IMR-90 (cell line): ENCODE results near the gene MYOZ3. TPM values are rescaled to one million over a fixed set of nuclear protein-coding genes. Genes with fewer than 3 reads are reported as not detected.

Experiments
- ATAC-seq: fragments of 200-7000 bp; cut with Tn5 transposase; 2 replicates; pipeline ENCODE4 v1.9.1; 2020; ENCODE audit warnings: low read depth, mild to moderate bottlenecking, moderate library complexity
- BruUV-seq: library from RNA; stranded (reverse); fragments of 400-500 nt; replicated peaks from 2 replicates; lab custom pipeline; 2021; lab: Mats Ljungman, UMichigan
- CTCF ChIA-PET: fragments of 300-600 bp; formaldehyde crosslinking; extraction: SDS; loops from one replicate; lab custom pipeline; 2021; ENCODE audit warnings: antibody characterized with exemption; lab: Yijun Ruan, JAX
- POLR2A ChIA-PET: fragments of 300-600 bp; sonication (Branson Sonifier 250); formaldehyde crosslinking; loops from one replicate; lab custom pipeline; 2022; ENCODE audit warnings: antibody characterized with exemption; ENCODE audit not compliant: unreplicated experiment; lab: Charles Lee
- DNase-seq: peaks from one replicate; pipeline ENCODE4 v3.0.0; 2013
- H2AFZ ChIP-seq: replicated peaks from 2 replicates; pipeline ENCODE3; 2013; ENCODE audit warnings: low read length, mild to moderate bottlenecking; ENCODE audit not compliant: poor library complexity
- H2AK5ac ChIP-seq: 2 replicates; pipeline ENCODE4 v1.6.1; 2013; ENCODE audit warnings: low read depth, low read length, inconsistent platforms
- H2AK9ac ChIP-seq: replicated peaks from 2 replicates; pipeline ENCODE3; 2013; ENCODE audit warnings: mild to moderate bottlenecking, low read depth, low read length, moderate library complexity; ENCODE audit not compliant: poor library complexity
- H2BK120ac ChIP-seq: 2 replicates; pipeline ENCODE4 v1.6.1; 2013; ENCODE audit warnings: low read depth, low read length, inconsistent platforms
- H2BK15ac ChIP-seq: 3 replicates; pipeline ENCODE4 v1.6.1; 2013; ENCODE audit warnings: low read depth, low read length, inconsistent platforms
- H2BK20ac ChIP-seq: 2 replicates; pipeline ENCODE4 v1.6.1; 2013; ENCODE audit warnings: low read depth, mild to moderate bottlenecking, inconsistent platforms, low read length, moderate library complexity
- H2BK5ac ChIP-seq: 2 replicates; pipeline ENCODE4 v1.6.1; 2013; ENCODE audit warnings: mild to moderate bottlenecking, low read depth, low read length, inconsistent platforms; ENCODE audit not compliant: poor library complexity, severe bottlenecking
- H3K14ac ChIP-seq: replicated peaks from 2 replicates; pipeline ENCODE4 v1.6.1; 2013; ENCODE audit warnings: low read depth, low read length, inconsistent platforms
- H3K18ac ChIP-seq: 2 replicates; pipeline ENCODE4 v1.6.1; 2013; ENCODE audit warnings: low read depth, low read length, control low read depth
- H3K23ac ChIP-seq: 2 replicates; pipeline ENCODE4 v1.6.1; 2013; ENCODE audit warnings: low read depth, low read length, inconsistent platforms
- H3K27ac ChIP-seq: 2 replicates; pipeline ENCODE4 v1.5.1; 2013; ENCODE audit warnings: mild to moderate bottlenecking, control low read depth, low read length; ENCODE audit not compliant: insufficient read depth
- H3K27me3 ChIP-seq: 2 replicates; pipeline ENCODE4 v1.6.1; 2013; ENCODE audit warnings: low read length; ENCODE audit not compliant: control insufficient read depth, insufficient read depth
- H3K36me3 ChIP-seq: 2 replicates; pipeline ENCODE4 v1.6.1; 2013; ENCODE audit warnings: low read length, mixed read lengths; ENCODE audit not compliant: control insufficient read depth, insufficient read depth
- H3K4ac ChIP-seq: 2 replicates; pipeline ENCODE4 v1.6.1; 2013; ENCODE audit warnings: low read depth, low read length, inconsistent platforms
- H3K4me1 ChIP-seq: 2 replicates; pipeline ENCODE4 v1.6.1; 2013; ENCODE audit warnings: low read length, mixed read lengths; ENCODE audit not compliant: control insufficient read depth, insufficient read depth
- H3K4me2 ChIP-seq: 2 replicates; pipeline ENCODE4 v1.6.1; 2013; ENCODE audit warnings: low read depth, mild to moderate bottlenecking, control low read depth, low read length, moderate library complexity
- H3K4me3 ChIP-seq: 2 replicates; pipeline ENCODE4 v1.5.1; 2013; ENCODE audit warnings: low read depth, mild to moderate bottlenecking, control low read depth, low read length, moderate library complexity; ENCODE audit not compliant: insufficient read depth
- H3K56ac ChIP-seq: 2 replicates; pipeline ENCODE4 v1.6.1; 2013; ENCODE audit warnings: low read length, inconsistent platforms; ENCODE audit not compliant: insufficient read depth; ENCODE audit errors: extremely low read depth
- H3K79me1 ChIP-seq, 2 experiments: 2 replicates each; pipeline ENCODE4 v1.6.1; 2013; ENCODE audit warnings: low read length in 2 of 2, inconsistent platforms in 1 of 2, low read depth in 1 of 2
- H3K9ac ChIP-seq: 2 replicates; pipeline ENCODE4 v1.6.1; 2013; ENCODE audit warnings: low read depth, low read length, control low read depth
- H3K9me1 ChIP-seq: 2 replicates; pipeline ENCODE4 v1.6.1; 2013; ENCODE audit warnings: low read length, inconsistent platforms; ENCODE audit not compliant: insufficient read depth
- H3K9me3 ChIP-seq: 2 replicates; pipeline ENCODE4 v1.6.1; 2013; ENCODE audit warnings: low read length; ENCODE audit not compliant: control insufficient read depth, insufficient read depth
- H4K20me1 ChIP-seq: 2 replicates; pipeline ENCODE4 v1.6.1; 2013; ENCODE audit warnings: low read length, inconsistent platforms; ENCODE audit not compliant: insufficient read depth
- H4K5ac ChIP-seq: 2 replicates; pipeline ENCODE4 v1.6.1; 2013; ENCODE audit warnings: mild to moderate bottlenecking, low read depth, low read length, control low read depth
- H4K8ac ChIP-seq, 2 experiments: 2 replicates each; pipeline ENCODE4 v1.6.1; 2013; ENCODE audit warnings: low read depth in 2 of 2, low read length in 2 of 2, control low read depth in 1 of 2, inconsistent platforms in 1 of 2
- H4K91ac ChIP-seq: 2 replicates; pipeline ENCODE4 v1.6.1; 2013; ENCODE audit warnings: low read depth, low read length, inconsistent platforms; ENCODE audit not compliant: insufficient read depth
- BHLHE40 ChIP-seq: fragments of 150-350 bp; IDR thresholded peaks from 2 replicates; pipeline ENCODE4 v1.6.1; 2016; ENCODE audit warnings: mild to moderate bottlenecking, low read depth, low read length
- CEBPB ChIP-seq: IDR thresholded peaks from 2 replicates; pipeline ENCODE4 v1.6.1; 2012; ENCODE audit warnings: low read depth, low read length, improper control_type of control experiment
- CHD1 ChIP-seq: IDR thresholded peaks from 2 replicates; pipeline ENCODE4 v1.6.1; 2012; ENCODE audit warnings: low read depth, low read length, improper control_type of control experiment
- CTCF ChIP-seq: conservative IDR thresholded peaks from 2 replicates; pipeline ENCODE4 v1.5.1; 2012; ENCODE audit warnings: mild to moderate bottlenecking, low read depth, low read length, improper control_type of control experiment
- ELK1 ChIP-seq: fragments of 150-350 bp; IDR thresholded peaks from 2 replicates; pipeline ENCODE4 v1.6.1; 2016; ENCODE audit warnings: low read depth, mild to moderate bottlenecking, low read length, moderate library complexity, borderline replicate concordance
- FOS ChIP-seq: fragments of 150-350 bp; IDR thresholded peaks from 2 replicates; pipeline ENCODE4 v1.6.1; 2016; ENCODE audit warnings: low read depth, low read length
- MAFK ChIP-seq: IDR thresholded peaks from 2 replicates; pipeline ENCODE4 v1.6.1; 2012; ENCODE audit warnings: low read depth, low read length, improper control_type of control experiment
- MAZ ChIP-seq: IDR thresholded peaks from 2 replicates; pipeline ENCODE4 v1.6.1; 2012; ENCODE audit warnings: low read depth, mild to moderate bottlenecking, low read length, improper control_type of control experiment, moderate library complexity, borderline replicate concordance
- MXI1 ChIP-seq: IDR thresholded peaks from 2 replicates; pipeline ENCODE4 v1.6.1; 2012; ENCODE audit warnings: low read depth, mild to moderate bottlenecking, low read length, moderate library complexity, borderline replicate concordance
- NFE2L2 ChIP-seq: fragments of 150-350 bp; IDR thresholded peaks from 2 replicates; pipeline ENCODE4 v1.6.1; 2016; ENCODE audit warnings: low read depth, mild to moderate bottlenecking, low read length
- POLR2A ChIP-seq: IDR thresholded peaks from 2 replicates; pipeline ENCODE4 v1.6.1; 2012; ENCODE audit warnings: mild to moderate bottlenecking, low read depth, low read length
- RAD21 ChIP-seq: IDR thresholded peaks from 2 replicates; pipeline ENCODE4 v1.6.1; 2012; ENCODE audit warnings: low read length, improper control_type of control experiment
- RCOR1 ChIP-seq: IDR thresholded peaks from 2 replicates; pipeline ENCODE4 v1.6.1; 2012; ENCODE audit warnings: mild to moderate bottlenecking, low read length, improper control_type of control experiment; ENCODE audit not compliant: insufficient replicate concordance
- RFX5 ChIP-seq: IDR thresholded peaks from 2 replicates; pipeline ENCODE4 v1.8.0; 2012; ENCODE audit warnings: low read depth, mild to moderate bottlenecking, low read length, moderate library complexity
- SMC3 ChIP-seq: fragments of 150-350 bp; IDR thresholded peaks from 2 replicates; pipeline ENCODE4 v1.6.1; 2016; ENCODE audit warnings: low read depth, mild to moderate bottlenecking, antibody characterized with exemption, low read length, moderate library complexity
- USF2 ChIP-seq: fragments of 150-350 bp; IDR thresholded peaks from 2 replicates; pipeline ENCODE4 v1.6.1; 2017; ENCODE audit warnings: mild to moderate bottlenecking, antibody characterized with exemption, low read length, low read depth
- WGBS, 2 experiments: methylation state at CpG; one replicate each; pipeline versions ENCODE4 v1.1.5 to v1.1.7; 2013; ENCODE audit warnings: missing lambda C conversion rate in 2 of 2; ENCODE audit not compliant: insufficient read length in 1 of 2; ENCODE audit errors: extremely low coverage in 2 of 2; 5-methylcytosine and 5-hydroxymethylcytosine counted together
- dilution Hi-C: fragments of 300-500 bp; cut with HindIII; formaldehyde crosslinking; loops from one replicate; pipeline ENCODE4 v1.14.3; 2018; ENCODE audit warnings: low sequenced_read_pairs; ENCODE audit not compliant: unreplicated experiment
- in situ Hi-C: fragments of 300-500 bp; cut with MboI; formaldehyde crosslinking; loops from 3 replicates; pipeline ENCODE4 v1.14.3; 2019; ENCODE audit warnings: low sequenced_read_pairs, inconsistent platforms, mixed read lengths
- intact Hi-C: fragments of 100-400 bp; cut with micrococcal nuclease; formaldehyde crosslinking; loops from 2 replicates; pipeline ENCODE4 v1.10.0; 2022
- polyA plus RNA-seq, 3 experiments: library from polyadenylated mRNA; depleted of rRNA; stranded (reverse); fragments of >200 nt; gene quantifications; 2 replicates each; pipeline ENCODE4 v1.2.3, GENCODE V29; 2012; ENCODE audit warnings: low replicate concordance in 1 of 3
- total RNA-seq: library from RNA; depleted of rRNA; stranded (reverse); fragments of >200 nt; gene quantifications from 2 replicates; pipeline ENCODE4 v1.2.3, GENCODE V29; 2012

The MYOZ3 gene
- total and polyA plus RNA-seq, 2 of the 4 experiments (the other 2 are of a cell fraction), result under 0.01 to 0.24 TPM

GRCh38 chr5:150612405-150612804 is 48.6 kb upstream of the MYOZ3 start:
- Histone ChIP-seq H2AFZ (no peak overlapping the region), H3K79me1 (no peaks in the 10 kb centered on the region), H3K23ac (no peak overlapping the region), H2BK15ac (no peak overlapping the region), H3K56ac (no peak overlapping the region), H4K20me1 (no peaks in the 10 kb centered on the region), H2AK5ac (peak overlapping the region; percentile 4; the same call in 1 of the 2 replicates), H3K9me3 (no peaks in the 10 kb centered on the region), H3K9me1 (0 out of 2 replicates have a peak, but pooled peaks cover 8% of the 10 kb centered on the region), H2BK120ac (no peak overlapping the region), H3K14ac (no peak overlapping the region), H3K27ac (no peak overlapping the region), H3K18ac (no peak overlapping the region), H2BK20ac (no peak overlapping the region), H3K4me2 (no peak overlapping the region), H3K4ac (no peak overlapping the region), H3K36me3 (no peaks in the 10 kb centered on the region), H3K9ac (no peak overlapping the region), H4K91ac (no peak overlapping the region), H4K8ac (no peak overlapping the region), H2BK5ac (no peak overlapping the region), H4K5ac (no peak overlapping the region), H3K4me1 (peaks cover 8% of the 10 kb centered on the region), H3K4me3 (no peak overlapping the region), H2AK9ac (no peak overlapping the region), H3K27me3 (peaks cover 4% of the 10 kb centered on the region; the same call in 1 of the 2 replicates)
- TF ChIP-seq CTCF (no peak), USF2 (no peak), MAFK (no peak), FOS (no peak), CHD1 (no peak), POLR2A (no peak), ELK1 (no peak), RCOR1 (no peak), CEBPB (no peak), MAZ (no peak), BHLHE40 (no peak), RAD21 (no peak), MXI1 (no peak), RFX5 (no peak), NFE2L2 (no peak), SMC3 (no peak)
- BruUV-seq, result no TSS peak
- DNase-seq (no peak), ATAC-seq (no peak)
- CTCF ChIA-PET, result no interaction called here
- POLR2A ChIA-PET, result no interaction called here
- intact Hi-C loops (no loop called here), dilution Hi-C loops (no loop called here), in situ Hi-C loops (no loop called here)
- 100% methylated on average over 2 of the region's 4 CpGs; no CpG with 5 or more reads in 1 of the 2 experiments for WGBS, 2 experiments
